Neural progenitor cell (in vitro differentiated cells): Measurements from ENCODE around the gene SLIT1. TPM values are rescaled to one million over a fixed set of nuclear protein-coding genes. Genes with fewer than 3 reads are reported as not detected.

ENCODE experiments used
- DNase-seq: peaks from one replicate; pipeline ENCODE4 v3.0.0-alpha.2; 2016; ENCODE audit warnings: low spot score
- H2AFZ ChIP-seq: fragments of 200-600 bp; sonication (generic); replicated peaks from 2 replicates; pipeline ENCODE4 v1.6.1; 2016; ENCODE audit warnings: antibody characterized with exemption
- H3F3A ChIP-seq: fragments of 200-600 bp; sonication (generic); 2 replicates; pipeline ENCODE4 v1.6.1; 2016; ENCODE audit warnings: antibody characterized with exemption, low read depth
- H3K27ac ChIP-seq: fragments of 200-600 bp; sonication (generic); 2 replicates; pipeline ENCODE4 v1.5.1; 2016; ENCODE audit warnings: mild to moderate bottlenecking
- H3K27me3 ChIP-seq: fragments of 200-600 bp; sonication (generic); 2 replicates; pipeline ENCODE4 v1.6.1; 2016; ENCODE audit warnings: mild to moderate bottlenecking, moderate library complexity
- H3K36me3 ChIP-seq: fragments of 200-600 bp; sonication (generic); 2 replicates; pipeline ENCODE4 v1.5.1; 2016
- H3K4me1 ChIP-seq: fragments of 200-600 bp; sonication (generic); 2 replicates; pipeline ENCODE4 v1.6.1; 2016; ENCODE audit warnings: mixed run types
- H3K4me2 ChIP-seq: fragments of 200-600 bp; sonication (generic); 2 replicates; pipeline ENCODE4 v1.6.1; 2016
- H3K4me3 ChIP-seq: fragments of 200-600 bp; sonication (generic); 2 replicates; pipeline ENCODE4 v1.5.1; 2016
- H3K79me2 ChIP-seq: fragments of 200-600 bp; sonication (generic); 2 replicates; pipeline ENCODE4 v1.6.1; 2016; ENCODE audit warnings: low read depth
- H3K9ac ChIP-seq: fragments of 200-600 bp; sonication (generic); 2 replicates; pipeline ENCODE4 v1.6.1; 2016
- H3K9me3 ChIP-seq: fragments of 200-600 bp; sonication (generic); 2 replicates; pipeline ENCODE4 v1.5.1; 2016; ENCODE audit warnings: low read depth
- H4K20me1 ChIP-seq: fragments of 200-600 bp; sonication (generic); 2 replicates; pipeline ENCODE4 v1.6.1; 2016; ENCODE audit warnings: low read depth
- H3K27ac Mint-ChIP-seq: 3 replicates; pipeline ENCODE4 v1.8.0; 2021; ENCODE audit warnings: mixed read lengths
- H3K27me3 Mint-ChIP-seq: 2 replicates; pipeline ENCODE4 v1.8.0; 2022; ENCODE audit warnings: low read depth, mild to moderate bottlenecking, inconsistent platforms, moderate library complexity, mixed read lengths; ENCODE audit not compliant: insufficient read depth
- H3K36me3 Mint-ChIP-seq: 3 replicates; pipeline ENCODE4 v1.8.0; 2021; ENCODE audit warnings: mixed read lengths
- H3K4me1 Mint-ChIP-seq: 3 replicates; pipeline ENCODE4 v1.8.0; 2021; ENCODE audit warnings: mixed read lengths
- H3K4me3 Mint-ChIP-seq: 3 replicates; pipeline ENCODE4 v1.8.0; 2021; ENCODE audit warnings: mild to moderate bottlenecking, moderate library complexity, mixed read lengths
- H3K9me3 Mint-ChIP-seq: 3 replicates; pipeline ENCODE4 v1.8.0; 2020; ENCODE audit warnings: mixed read lengths
- CTCF ChIP-seq: fragments of 200-600 bp; sonication (generic); IDR thresholded peaks from 2 replicates; pipeline ENCODE4 v1.5.1; 2017; ENCODE audit warnings: antibody characterized with exemption, mild to moderate bottlenecking
- EZH2 ChIP-seq: fragments of 200-600 bp; sonication (generic); IDR thresholded peaks from 2 replicates; pipeline ENCODE4 v1.6.1; 2017; ENCODE audit warnings: antibody characterized with exemption, mild to moderate bottlenecking, moderate library complexity
- EZH2phosphoT487 ChIP-seq: fragments of 200-600 bp; sonication (generic); IDR thresholded peaks from 2 replicates; pipeline ENCODE4 v1.6.1; 2017; ENCODE audit warnings: antibody characterized with exemption
- total RNA-seq: library from RNA; depleted of rRNA; stranded (reverse); fragments of >200 nt; gene quantifications from 2 replicates; pipeline ENCODE4 v1.2.3, GENCODE V29; 2015; ENCODE audit warnings: low replicate concordance

SLIT1 gene
- total RNA-seq, 1 donor from 2014 or later = 0.92 TPM

DNA sequence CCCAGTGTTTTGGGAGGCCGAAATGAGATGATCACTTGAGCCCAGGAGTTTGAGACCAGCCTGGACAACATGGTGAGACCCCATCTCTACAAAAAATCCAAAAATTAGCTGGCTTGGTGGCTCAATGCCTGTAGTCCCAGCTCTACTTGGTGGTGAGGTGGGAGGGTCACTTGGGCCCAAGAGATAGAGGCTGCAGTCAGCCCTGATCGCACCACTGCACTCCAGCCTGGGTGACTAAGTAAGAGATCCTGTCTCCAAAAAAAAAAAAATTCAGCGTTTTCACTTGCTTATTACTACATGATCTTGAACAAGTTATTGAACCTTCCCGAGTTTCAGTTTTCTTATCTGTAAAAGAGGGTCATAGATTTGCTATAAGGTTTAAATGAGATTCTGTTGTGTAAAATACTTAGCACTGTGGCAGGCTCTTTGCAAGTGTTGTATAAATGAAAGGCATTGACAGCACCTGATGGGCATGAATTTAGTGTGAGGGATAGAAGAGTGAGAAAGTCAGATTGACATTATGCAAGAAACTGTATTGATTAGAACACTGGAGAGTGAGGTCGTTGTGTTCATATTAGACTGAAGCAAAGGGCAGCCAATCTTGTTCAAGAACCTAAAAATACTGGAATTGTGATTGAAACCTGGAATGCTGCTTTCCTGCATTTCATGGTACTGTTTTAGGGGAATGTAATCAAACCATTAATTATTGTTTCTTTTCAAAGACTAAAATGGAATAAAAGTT lies 216.9 kb downstream of the SLIT1 start:
- no peak overlapping the region for H3K4me3 ChIP-seq
- Mint-ChIP-seq H3K9me3 (peaks cover 3% of the 10 kb centered on the region), H3K27ac (no peak overlapping the region), H3K4me1 (peaks cover 26% of the 10 kb centered on the region), H3K4me3 (no peak overlapping the region), H3K27me3 (peaks cover 2% of the 10 kb centered on the region), H3K36me3 (peaks cover 17% of the 10 kb centered on the region)
- H3K36me3 ChIP-seq = no peaks in the 10 kb centered on the region
- no peak for DNase-seq
- H3K4me2 ChIP-seq = no peak overlapping the region
- no peak overlapping the region for H2AFZ ChIP-seq
- peaks cover 17% of the 10 kb centered on the region for H3K4me1 ChIP-seq
- TF ChIP-seq CTCF = no peak
- TF ChIP-seq EZH2phosphoT487 = no peak
- TF ChIP-seq EZH2 = no peak
- no peak overlapping the region for H3K27ac ChIP-seq
- H3F3A ChIP-seq = no peaks in the 10 kb centered on the region
- no peaks in the 10 kb centered on the region for H3K79me2 ChIP-seq
- H3K27me3 ChIP-seq = no peaks in the 10 kb centered on the region
- no peaks in the 10 kb centered on the region for H3K9me3 ChIP-seq
- H3K9ac ChIP-seq = no peak overlapping the region
- no peaks in the 10 kb centered on the region for H4K20me1 ChIP-seq

DNA sequence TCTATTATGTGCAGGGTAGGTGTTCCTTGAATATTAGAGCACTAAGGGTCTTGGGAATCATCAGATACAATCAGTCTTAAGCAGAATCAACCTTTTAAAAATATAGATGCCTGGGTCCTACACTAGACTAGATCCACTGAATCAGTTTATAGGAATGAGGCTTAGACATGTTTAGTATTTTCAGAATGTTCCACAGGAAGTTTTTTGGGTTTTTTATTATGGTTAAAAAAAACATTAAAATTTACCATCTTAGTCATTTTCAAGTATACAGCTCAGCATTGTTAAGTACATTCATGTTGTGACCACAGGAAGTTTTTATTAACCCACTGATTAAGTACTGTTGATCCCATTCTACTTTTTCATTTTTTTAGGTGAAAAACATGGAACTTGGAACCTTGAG lies 217.9 kb downstream of the SLIT1 start:
- peaks cover 2% of the 10 kb centered on the region for H3K27me3 Mint-ChIP-seq
- Histone ChIP-seq H3K27me3 (no peaks in the 10 kb centered on the region), H3K27ac (no peak overlapping the region), H3K9me3 (no peaks in the 10 kb centered on the region), H3K9ac (no peak overlapping the region), H3K4me1 (peaks cover 17% of the 10 kb centered on the region), H3K36me3 (no peaks in the 10 kb centered on the region), H3K79me2 (peaks cover 4% of the 10 kb centered on the region), H3K4me2 (no peak overlapping the region), H2AFZ (no peak overlapping the region), H4K20me1 (no peaks in the 10 kb centered on the region), H3F3A (no peaks in the 10 kb centered on the region), H3K4me3 (no peak overlapping the region)
- H3K27ac Mint-ChIP-seq = no peak overlapping the region
- H3K36me3 Mint-ChIP-seq = peaks cover 17% of the 10 kb centered on the region
- TF ChIP-seq EZH2 (no peak), CTCF (no peak), EZH2phosphoT487 (no peak)
- H3K9me3 Mint-ChIP-seq = peaks cover 3% of the 10 kb centered on the region
- no peak for DNase-seq
- H3K4me3 Mint-ChIP-seq = no peak overlapping the region
- H3K4me1 Mint-ChIP-seq = peaks cover 17% of the 10 kb centered on the region

GRCh38 chr10:96964131-96964530 lies 221.6 kb downstream of the SLIT1 start:
- Histone ChIP-seq H3K36me3 (no peaks in the 10 kb centered on the region), H3K9ac (no peak overlapping the region), H3K4me3 (no peak overlapping the region), H3K4me1 (no peaks in the 10 kb centered on the region), H4K20me1 (no peaks in the 10 kb centered on the region), H3K27me3 (no peaks in the 10 kb centered on the region), H3K4me2 (no peak overlapping the region), H3K9me3 (no peaks in the 10 kb centered on the region), H3K27ac (no peak overlapping the region), H2AFZ (no peak overlapping the region), H3K79me2 (peaks cover 4% of the 10 kb centered on the region), H3F3A (no peaks in the 10 kb centered on the region)
- Mint-ChIP-seq H3K4me3 (no peak overlapping the region), H3K36me3 (peaks cover 16% of the 10 kb centered on the region), H3K27me3 (peaks cover 2% of the 10 kb centered on the region), H3K27ac (no peak overlapping the region), H3K9me3 (peaks cover 2% of the 10 kb centered on the region), H3K4me1 (no peaks in the 10 kb centered on the region)
- DNase-seq = no peak
- TF ChIP-seq EZH2 (no peak), CTCF (no peak), EZH2phosphoT487 (no peak)
